ENCODE measurements around the gene OR5D13.

The OR5D13 gene, protein sequence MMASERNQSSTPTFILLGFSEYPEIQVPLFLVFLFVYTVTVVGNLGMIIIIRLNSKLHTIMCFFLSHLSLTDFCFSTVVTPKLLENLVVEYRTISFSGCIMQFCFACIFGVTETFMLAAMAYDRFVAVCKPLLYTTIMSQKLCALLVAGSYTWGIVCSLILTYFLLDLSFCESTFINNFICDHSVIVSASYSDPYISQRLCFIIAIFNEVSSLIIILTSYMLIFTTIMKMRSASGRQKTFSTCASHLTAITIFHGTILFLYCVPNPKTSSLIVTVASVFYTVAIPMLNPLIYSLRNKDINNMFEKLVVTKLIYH

DNA sequence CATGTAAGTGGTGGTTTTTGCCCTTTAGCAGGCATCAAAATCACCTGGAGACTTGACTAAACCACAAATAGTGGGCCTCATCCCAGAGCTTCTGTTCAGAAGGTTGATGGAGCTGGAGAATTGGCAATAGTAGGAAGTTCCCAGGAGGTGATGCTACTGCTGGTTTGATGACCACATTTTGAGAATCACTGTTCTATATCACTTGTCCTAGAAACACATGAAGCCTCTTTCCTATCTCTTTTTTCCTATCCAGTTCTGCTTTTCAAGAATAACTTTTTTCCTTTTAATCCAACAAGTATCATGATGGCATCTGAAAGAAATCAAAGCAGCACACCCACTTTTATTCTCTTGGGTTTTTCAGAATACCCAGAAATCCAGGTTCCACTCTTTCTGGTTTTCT, at the start of gene OR5D13:
TSS of gene OR5D13 (plus strand) at position 301 of the 400 bp plus-strand sequence. CDS start at position 301, 0 bp downstream.
- DNase-seq: no peak

DNA sequence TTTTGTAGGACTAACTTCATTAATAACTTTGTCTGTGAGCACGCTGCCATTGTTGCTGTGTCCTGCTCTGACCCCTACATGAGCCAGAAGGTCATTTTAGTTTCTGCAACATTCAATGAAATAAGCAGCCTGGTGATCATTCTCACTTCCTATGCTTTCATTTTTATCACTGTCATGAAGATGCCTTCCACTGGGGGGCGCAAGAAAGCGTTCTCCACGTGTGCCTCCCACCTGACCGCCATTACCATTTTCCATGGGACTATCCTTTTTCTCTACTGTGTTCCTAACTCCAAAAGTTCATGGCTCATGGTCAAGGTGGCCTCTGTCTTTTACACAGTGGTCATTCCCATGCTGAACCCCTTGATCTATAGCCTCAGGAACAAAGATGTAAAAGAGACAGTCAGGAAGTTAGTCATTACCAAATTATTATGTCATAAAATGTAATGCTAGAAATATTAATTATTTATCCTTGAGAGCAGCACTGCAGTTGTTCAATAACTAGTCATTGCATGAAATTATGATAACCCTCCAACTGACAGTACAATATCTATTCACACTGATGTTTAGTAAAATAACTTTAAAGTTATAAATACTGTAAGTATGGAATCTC, 46.4 kb upstream of the OR5D13 start:
- DNase-seq: no peak

DNA sequence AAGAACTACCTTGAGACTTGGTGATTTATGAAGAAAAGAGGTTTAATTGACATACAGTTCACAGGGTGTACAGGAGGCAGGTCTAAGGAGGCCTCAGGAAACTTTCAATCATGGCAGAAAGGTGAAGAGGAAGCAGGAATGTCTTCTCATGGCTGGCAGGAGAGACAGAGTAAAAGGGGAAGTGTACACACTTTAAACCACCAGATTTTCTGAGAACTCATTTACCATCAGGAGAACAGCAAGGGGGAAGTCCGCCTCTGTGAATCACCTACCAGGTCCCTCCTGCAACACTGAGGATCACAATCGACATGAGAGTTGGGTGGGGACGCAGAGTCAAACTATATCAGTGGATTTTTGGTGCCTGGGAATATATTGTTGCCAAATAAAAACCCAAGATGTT, 40.3 kb upstream of the OR5D13 start:
- no peak for DNase-seq

DNA sequence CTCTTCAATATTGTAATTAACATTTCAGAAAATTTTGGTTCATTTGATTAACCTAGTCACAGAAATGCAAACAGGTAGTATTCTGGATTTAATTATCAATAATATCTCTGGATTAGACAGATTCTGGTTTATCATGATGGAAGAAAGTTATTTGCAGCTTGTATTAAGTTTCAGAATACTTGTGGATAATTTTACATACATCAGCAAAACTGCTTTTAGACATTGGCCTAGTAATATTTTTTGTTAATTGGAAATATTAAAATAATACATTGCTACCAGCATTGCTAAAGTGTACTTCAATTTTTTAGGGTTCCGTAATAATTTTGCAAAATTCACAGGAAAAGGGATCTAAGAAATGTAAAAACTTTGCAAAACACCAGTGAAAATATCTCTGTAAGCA, 18.4 kb downstream of the OR5D13 start:
- DNase-seq: no peak

DNA sequence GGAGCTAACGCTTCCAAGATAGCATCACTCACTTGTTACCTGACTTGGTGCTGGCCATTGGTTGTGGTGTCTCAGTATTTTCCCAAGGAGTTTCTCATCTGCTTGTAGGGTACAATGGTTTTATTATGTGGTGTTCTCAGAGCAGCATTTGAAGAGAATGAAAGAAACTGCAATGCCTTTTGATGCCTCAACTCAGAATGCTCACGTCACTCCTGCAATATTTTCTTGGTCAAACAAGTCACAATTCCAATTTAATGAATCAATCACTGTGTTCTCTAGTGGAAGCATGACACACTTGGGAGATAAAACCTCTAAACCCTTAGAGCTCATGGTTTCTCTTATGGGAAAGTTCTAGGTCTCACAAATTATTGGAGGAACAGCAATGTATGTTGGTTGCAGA, 20.1 kb downstream of the OR5D13 start:
- DNase-seq: no peak

DNA sequence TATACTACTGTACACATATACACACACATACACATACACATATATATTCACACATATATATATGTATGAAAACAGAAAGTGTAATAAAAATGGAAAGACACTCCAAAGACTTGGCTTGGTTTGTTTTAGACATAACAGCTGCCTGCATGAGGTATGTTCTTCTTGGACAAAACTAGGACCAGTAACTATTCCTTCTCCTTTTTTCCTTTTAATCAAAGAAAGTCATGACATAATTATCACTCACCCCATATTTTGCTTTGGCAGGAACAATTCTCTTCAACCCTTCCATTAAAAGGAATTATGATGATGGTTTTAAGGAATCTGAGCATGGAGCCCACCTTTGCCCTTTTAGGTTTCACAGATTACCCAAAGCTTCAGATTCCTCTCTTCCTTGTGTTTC, 22.0 kb downstream of the OR5D13 start, which contains the start of gene OR5D14:
TSS of gene OR5D14 (plus strand) at position 301 of the 400 bp plus-strand sequence. CDS start at position 301, 0 bp downstream.
- DNase-seq: no peak

DNA sequence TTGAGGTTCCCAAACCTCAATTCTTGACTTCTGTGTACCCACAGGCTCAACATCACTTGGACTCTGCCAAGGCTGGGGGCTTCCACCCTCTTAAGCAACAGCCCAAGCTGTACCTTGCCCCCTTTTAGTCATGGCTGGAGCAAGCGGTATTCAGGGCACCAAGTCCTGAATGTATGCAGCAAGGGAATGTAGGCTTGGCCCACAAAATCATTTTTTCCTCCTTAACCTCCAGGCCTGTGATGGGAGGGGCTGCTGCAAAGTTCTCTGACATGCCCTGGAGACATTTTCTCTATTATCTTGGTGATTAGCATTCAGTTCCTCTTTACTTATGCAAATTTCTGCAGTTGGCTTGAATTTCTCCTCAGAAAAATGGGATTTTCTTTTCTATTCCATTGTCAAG, 33.0 kb downstream of the OR5D13 start:
- no peak for DNase-seq

DNA sequence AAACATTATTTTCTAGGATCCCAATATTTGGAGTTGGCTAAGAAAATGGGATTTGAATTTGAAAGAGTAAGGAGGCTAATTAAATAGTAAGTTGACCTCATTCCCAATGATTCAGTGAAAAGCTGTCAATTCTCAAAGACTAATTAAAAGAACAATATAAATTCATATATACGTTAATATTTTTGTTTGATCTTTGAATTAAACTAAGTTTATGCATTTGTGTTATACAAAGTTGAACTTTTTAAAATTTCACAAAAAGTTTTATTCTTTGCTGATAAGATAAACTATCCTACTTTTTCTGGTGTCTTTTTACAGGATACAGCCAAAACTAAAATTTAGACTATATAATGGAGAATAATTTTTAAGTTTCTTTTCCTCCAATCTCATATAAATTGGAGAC, 37.8 kb downstream of the OR5D13 start, which contains the start of gene OR5L1:
TSS of gene OR5L1 (plus strand) at position 301 of the 400 bp plus-strand sequence. CDS start 100 bp downstream, outside the sequence.
- DNase-seq: no peak

DNA sequence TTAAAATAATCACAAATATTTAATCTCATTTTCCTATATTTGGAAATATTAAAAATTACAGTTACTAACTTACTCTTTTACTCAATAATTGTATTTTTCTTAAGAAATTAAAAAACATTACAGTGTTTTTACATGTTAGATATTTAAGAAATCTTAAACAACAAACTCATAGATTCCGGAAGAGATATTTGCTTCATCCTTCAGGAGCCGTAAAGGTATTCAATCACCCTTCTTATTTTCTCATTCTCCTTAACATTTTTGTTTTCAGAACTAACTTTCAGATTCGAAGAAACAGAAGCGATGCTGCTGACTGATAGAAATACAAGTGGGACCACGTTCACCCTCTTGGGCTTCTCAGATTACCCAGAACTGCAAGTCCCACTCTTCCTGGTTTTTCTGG, 46.1 kb downstream of the OR5D13 start, which contains the start of gene OR5D18:
TSS of gene OR5D18 (plus strand) at position 301 of the 400 bp plus-strand sequence. CDS start at position 301, 0 bp downstream.
- no peak for DNase-seq
